GM18951 (cell line): ENCODE data around the gene STN1.

Experiments
- POLR2A ChIP-seq: IDR thresholded peaks from 4 replicates; pipeline ENCODE4 v1.6.1; 2011; ENCODE audit warnings: mild to moderate bottlenecking; ENCODE audit not compliant: insufficient read length, insufficient read depth; ENCODE audit errors: extremely low read depth
- in situ Hi-C: fragments of 300-500 bp; cut with MboI; formaldehyde crosslinking; loops from one replicate; pipeline ENCODE4 v1.12.0; 2022; ENCODE audit warnings: low sequenced_read_pairs, mixed read lengths, inconsistent platforms; ENCODE audit not compliant: unreplicated experiment

The STN1 gene

DNA sequence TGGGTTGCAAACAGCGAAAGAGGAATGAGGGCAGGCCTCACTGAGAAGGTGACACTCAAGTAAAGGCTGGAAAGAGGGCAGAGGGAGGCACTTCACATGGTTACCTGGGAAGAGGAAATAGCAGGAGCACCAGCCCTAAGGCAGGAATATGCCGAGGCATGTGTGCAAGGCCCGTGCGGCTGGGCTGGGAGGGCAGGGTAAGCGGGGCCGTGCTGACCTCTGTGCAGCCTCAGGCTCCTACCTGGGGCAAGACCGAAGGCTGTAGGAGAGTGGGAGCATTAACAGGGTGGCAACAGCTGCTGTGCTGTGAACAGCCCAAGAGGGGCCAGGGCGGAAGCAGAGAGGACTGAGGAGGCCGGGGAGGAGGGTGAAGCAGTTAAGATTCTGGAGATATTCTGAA is 38.6 kb downstream of the STN1 start:
- in situ Hi-C loops = no loop called here
- TF ChIP-seq POLR2A = no peak

GRCh38 chr10:103877861-103878260 is 40.1 kb downstream of the STN1 start:
- in situ Hi-C loops = no loop called here
- no peak for TF ChIP-seq POLR2A

- in situ Hi-C loops = no loop called here
- no peak for TF ChIP-seq POLR2A
Observed at GRCh38 chr10:103876155-103876554, 41.8 kb downstream of the STN1 start.

- TF ChIP-seq POLR2A = no peak
- in situ Hi-C loops = no loop called here
Observed at GRCh38 chr10:103874730-103875129, 43.3 kb downstream of the STN1 start.

- in situ Hi-C loops = no loop called here
- no peak for TF ChIP-seq POLR2A
Observed at GRCh38 chr10:103872137-103872931, 45.6 kb downstream of the STN1 start.

DNA sequence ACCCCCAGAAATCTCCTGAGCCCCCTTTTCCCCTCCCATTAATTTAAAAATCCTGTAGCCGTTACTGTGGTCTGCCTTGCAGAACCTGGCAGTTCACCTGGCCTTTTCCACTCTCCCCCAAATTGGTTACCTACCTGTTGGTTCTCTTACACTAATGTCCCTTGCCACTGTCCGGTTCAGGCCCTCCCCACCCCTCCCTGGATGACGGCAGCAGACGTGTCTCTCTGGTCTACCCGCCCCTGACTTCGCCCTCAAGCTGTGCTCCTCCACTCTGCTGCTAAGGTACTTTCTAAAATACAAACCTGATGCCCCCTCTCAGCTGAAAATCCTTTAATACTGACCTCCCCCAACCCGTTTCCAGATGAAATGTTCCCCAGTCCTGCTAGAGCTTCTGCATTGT is 47.0 kb downstream of the STN1 start:
- no peak for TF ChIP-seq POLR2A
- in situ Hi-C loops = no loop called here

- in situ Hi-C loops = no loop called here
- no peak for TF ChIP-seq POLR2A
Observed at GRCh38 chr10:103870516-103870915, 47.5 kb downstream of the STN1 start.

DNA sequence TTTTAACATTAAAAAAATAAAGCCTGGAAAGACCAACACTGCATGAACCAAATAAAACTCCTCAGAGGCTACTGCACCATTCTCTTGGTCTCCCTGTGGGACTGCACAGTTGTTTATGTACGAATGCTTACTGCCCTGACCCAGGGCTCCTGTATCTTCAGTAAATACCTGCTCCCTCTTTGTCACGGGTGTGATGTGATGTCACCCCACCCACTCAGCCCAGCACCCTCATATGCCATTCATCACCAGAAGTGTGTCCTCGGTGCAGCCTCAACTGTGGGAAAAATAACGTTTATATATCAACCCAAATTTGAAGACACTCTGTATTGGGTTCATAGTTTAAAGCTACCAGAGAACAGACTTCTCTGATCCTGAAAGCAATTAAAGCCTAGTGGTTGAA is 48.6 kb downstream of the STN1 start:
- in situ Hi-C loops = no loop called here
- no peak for TF ChIP-seq POLR2A

DNA sequence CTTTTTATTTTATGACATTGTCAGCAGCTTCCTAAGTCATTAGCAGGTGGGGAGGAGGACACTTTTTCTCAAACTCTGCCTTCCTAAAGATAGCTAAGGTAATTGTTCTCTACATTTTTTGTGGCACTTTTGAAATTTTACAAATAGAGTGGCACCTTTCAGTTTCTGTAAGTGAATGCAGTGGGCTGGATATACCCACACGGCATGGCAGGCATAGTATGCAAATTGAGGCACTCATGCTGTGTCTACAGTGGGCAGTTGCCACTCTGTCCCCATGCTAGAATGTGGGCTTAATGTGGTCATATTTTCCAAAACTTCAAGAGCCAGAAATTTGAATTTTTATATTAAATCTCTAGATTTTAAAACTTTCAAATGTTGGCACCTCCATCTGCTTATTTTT is 49.8 kb downstream of the STN1 start:
- no peak for TF ChIP-seq POLR2A
- in situ Hi-C loops = no loop called here

GRCh38 chr10:103861505-103861904 is 56.5 kb downstream of the STN1 start:
- in situ Hi-C loops = loop anchor here (5.0 kb wide), 1 partner anchor 149 kb away; no protein-coding TSS in a partner anchor
- no peak for TF ChIP-seq POLR2A

- in situ Hi-C loops = loop anchor here (5.0 kb wide), 1 partner anchor 147 kb away; no protein-coding TSS in a partner anchor
Observed at GRCh38 chr10:103859161-103860086, 58.6 kb downstream of the STN1 start.

GRCh38 chr10:103858360-103858759 is 59.6 kb downstream of the STN1 start:
- no peak for TF ChIP-seq POLR2A
- in situ Hi-C loops = no loop called here

More at GRCh38 chr10:103859161-103860086, 58.6 kb downstream of the STN1 start:
- no peak for TF ChIP-seq POLR2A

DNA sequence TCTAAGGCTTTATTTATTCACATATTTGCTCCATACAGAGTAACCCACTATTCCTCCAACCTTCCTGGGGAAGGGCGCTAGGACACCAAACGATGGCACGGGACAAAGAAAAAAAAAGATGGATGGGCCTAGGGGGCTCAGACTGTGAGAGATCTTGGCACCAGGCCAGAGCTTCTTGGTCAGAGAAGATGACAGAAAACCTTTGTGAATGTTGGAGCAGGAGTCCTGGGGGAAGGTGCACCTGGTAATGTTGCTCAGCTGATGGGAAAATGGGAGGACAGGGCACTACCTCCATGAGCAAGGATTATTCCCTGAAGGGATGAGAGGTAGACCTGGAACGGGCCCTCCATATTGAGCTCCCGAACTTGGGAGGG is 61.2 kb downstream of the STN1 start:
- no peak for TF ChIP-seq POLR2A
- in situ Hi-C loops = no loop called here

- TF ChIP-seq POLR2A = no peak
- in situ Hi-C loops = no loop called here
Observed at GRCh38 chr10:103855852-103856796, 61.9 kb downstream of the STN1 start.
